Ascending aorta (tissue), 2 donors: ENCODE data around the gene DMD. TPM values are rescaled to one million over a fixed set of nuclear protein-coding genes. Genes with fewer than 3 reads are reported as not detected.

Experiments used
- DNase-seq, 2 donors: peaks; one replicate each; pipeline ENCODE4 v3.0.0-alpha.2; 2019; ENCODE audit warnings: low spot score in 2 of 2
- H3K27ac ChIP-seq, 2 donors: fragments of 200-600 bp; sonication (generic); one replicate each; pipeline ENCODE4 v1.5.1; 2016 to 2017; ENCODE audit warnings: mild to moderate bottlenecking in 1 of 2
- H3K27me3 ChIP-seq: fragments of 200-600 bp; sonication (generic); one replicate; pipeline ENCODE4 v1.5.1; 2017
- H3K36me3 ChIP-seq, 2 donors: fragments of 200-600 bp; sonication (generic); one replicate each; pipeline ENCODE4 v1.5.1; 2016
- H3K4me1 ChIP-seq, 2 donors: fragments of 200-600 bp; sonication (generic); one replicate each; pipeline ENCODE4 v1.5.1; 2016 to 2017; ENCODE audit warnings: mild to moderate bottlenecking in 1 of 2
- H3K4me3 ChIP-seq, 2 donors: fragments of 200-600 bp; sonication (generic); one replicate each; pipeline ENCODE4 v1.5.1; 2016 to 2017; ENCODE audit warnings: mild to moderate bottlenecking in 1 of 2
- H3K9me3 ChIP-seq, 2 donors: fragments of 200-600 bp; sonication (generic); one replicate each; pipeline ENCODE4 v1.5.1; 2016
- CTCF ChIP-seq, 3 experiments: fragments of 200-600 bp in 2 of 3; fragments of 450-650 bp in 1 of 3; sonication (generic) in 2 of 3; IDR thresholded peaks; one replicate each; pipeline ENCODE4 v1.5.1; 2016 to 2019; ENCODE audit warnings: antibody characterized with exemption in 3 of 3, mild to moderate bottlenecking in 1 of 3, moderate library complexity in 1 of 3
- intact Hi-C: fragments of 100-400 bp; cut with DNase I; formaldehyde crosslinking; loops from one replicate; pipeline ENCODE4 v1.15.1; 2023
- total RNA-seq: library from RNA; depleted of rRNA; stranded (reverse); fragments of >200 nt; gene quantifications from one replicate; pipeline ENCODE4 v1.1.0, GENCODE V29; 2016

The DMD gene
- total RNA-seq, 1 donor from 2014 or later: 40.0 TPM

DNA sequence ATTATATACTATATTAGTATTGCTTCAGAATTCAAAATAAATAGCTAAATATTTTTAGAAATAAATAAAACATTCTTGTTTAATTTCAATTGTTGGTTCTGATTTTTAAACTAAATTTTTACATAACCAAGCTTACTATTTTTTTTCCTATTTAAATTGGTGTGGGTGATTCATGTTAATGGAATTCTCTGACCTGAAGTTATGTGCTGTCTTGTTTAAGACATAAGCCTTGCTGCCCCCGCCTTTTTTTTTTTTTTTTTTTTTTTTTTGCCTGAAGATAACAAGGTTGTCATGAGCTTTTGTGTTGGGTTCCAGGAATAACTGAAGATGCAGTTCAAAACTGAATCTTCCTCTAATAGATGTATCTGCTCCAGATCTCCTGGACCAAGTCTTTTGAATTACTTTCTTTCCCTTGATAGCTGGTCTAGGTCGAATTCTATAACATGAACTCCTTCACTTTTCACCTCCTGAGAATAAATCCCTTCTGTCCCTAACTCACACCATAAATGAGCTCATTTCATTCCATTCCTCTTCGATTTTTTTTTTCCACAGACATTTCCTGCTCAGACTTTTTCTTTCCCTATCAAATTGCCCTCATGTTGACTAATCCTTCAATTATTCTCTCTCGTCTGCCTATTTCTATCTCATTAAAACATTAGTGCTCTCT is 1878.1 kb downstream of the DMD start:
- no peak for DNase-seq
- Histone ChIP-seq H3K4me1 (no peaks in the 10 kb centered on the region), H3K4me3 (no peak overlapping the region), H3K27me3 (no peaks in the 10 kb centered on the region), H3K27ac (no peak overlapping the region), H3K36me3 (no peaks in the 10 kb centered on the region), H3K9me3 (no peaks in the 10 kb centered on the region)
- no peak for TF ChIP-seq CTCF (IDR thresholded peaks at IDR 0.05)
- intact Hi-C loops: loop anchor here (10.0 kb wide), 1 partner anchor 108 kb away; no protein-coding TSS in a partner anchor

DNA sequence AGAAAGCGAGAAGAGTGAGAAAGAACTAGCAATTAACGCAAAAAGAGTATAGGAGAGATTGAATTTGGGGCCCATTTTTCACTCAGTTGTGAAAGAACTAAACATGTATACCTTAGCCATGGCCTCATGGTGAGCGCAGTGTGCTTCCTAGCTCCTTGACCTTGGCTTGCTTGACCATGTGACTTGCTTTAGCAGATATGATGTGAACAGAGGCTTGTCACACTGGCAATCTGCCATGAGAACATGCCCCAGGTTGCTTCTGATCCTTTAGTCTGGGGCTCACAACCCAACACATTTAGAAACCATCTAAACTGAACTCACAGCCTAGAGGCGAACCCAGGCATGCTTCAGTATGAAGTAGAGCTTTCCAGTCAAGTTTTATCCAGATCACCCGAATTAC is 1879.4 kb downstream of the DMD start:
- intact Hi-C loops: loop anchor here (10.0 kb wide), 1 partner anchor 107 kb away; no protein-coding TSS in a partner anchor
- no peak for DNase-seq
- H3K9me3 ChIP-seq: no peaks in the 10 kb centered on the region
- no peak overlapping the region for H3K27ac ChIP-seq
- H3K4me3 ChIP-seq: no peak overlapping the region
- no peaks in the 10 kb centered on the region for H3K36me3 ChIP-seq
- H3K27me3 ChIP-seq: no peaks in the 10 kb centered on the region
- no peaks in the 10 kb centered on the region for H3K4me1 ChIP-seq
- no peak for TF ChIP-seq CTCF (IDR thresholded peaks at IDR 0.05)

DNA sequence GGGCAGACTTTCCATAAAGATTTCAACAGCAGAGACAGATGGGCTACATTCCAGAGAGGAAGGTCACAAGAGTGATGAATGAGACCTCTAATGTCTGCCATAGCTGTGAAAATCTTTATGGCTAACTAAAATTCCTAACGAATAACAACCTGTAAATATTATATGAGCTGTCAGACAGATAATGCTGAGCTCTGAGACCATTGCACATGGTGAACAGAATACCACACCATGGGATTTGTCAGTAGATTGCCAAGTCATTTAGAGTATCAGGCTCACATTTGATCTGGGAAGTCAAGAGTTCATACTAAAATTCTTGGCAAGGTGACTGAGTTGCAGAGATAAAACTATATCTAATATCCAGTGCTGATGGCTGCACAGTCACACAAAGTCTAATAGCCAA is 1880.3 kb downstream of the DMD start:
- no peaks in the 10 kb centered on the region for H3K9me3 ChIP-seq
- no peaks in the 10 kb centered on the region for H3K4me1 ChIP-seq
- no peaks in the 10 kb centered on the region for H3K36me3 ChIP-seq
- TF ChIP-seq CTCF (IDR thresholded peaks at IDR 0.05): no peak
- no peaks in the 10 kb centered on the region for H3K27me3 ChIP-seq
- intact Hi-C loops: loop anchor here (10.0 kb wide), 1 partner anchor 106 kb away; no protein-coding TSS in a partner anchor
- DNase-seq: no peak
- H3K4me3 ChIP-seq: no peak overlapping the region
- H3K27ac ChIP-seq: no peak overlapping the region

DNA sequence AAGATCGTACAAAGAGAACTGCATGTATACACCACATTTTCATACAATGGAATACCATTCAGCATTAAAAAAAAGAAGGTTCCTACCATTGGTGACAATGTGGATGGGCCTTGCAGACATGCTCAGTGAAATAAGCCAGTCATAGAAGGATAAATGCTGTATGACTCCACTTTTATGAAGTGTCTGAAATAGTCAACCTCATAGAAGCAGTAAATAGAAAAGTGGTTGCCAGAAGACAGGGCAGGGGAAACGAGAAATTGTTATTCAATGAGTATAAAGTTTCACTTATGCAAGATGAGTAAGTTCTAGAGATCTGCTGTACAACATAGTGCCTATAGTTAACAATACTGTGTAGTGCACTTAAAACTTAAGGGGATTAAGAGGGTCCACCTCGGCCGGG is 1882.1 kb downstream of the DMD start:
- H3K27me3 ChIP-seq: no peaks in the 10 kb centered on the region
- no peak for DNase-seq
- no peaks in the 10 kb centered on the region for H3K4me1 ChIP-seq
- no peak overlapping the region for H3K27ac ChIP-seq
- H3K4me3 ChIP-seq: no peak overlapping the region
- H3K9me3 ChIP-seq: no peaks in the 10 kb centered on the region
- TF ChIP-seq CTCF (IDR thresholded peaks at IDR 0.05): no peak
- intact Hi-C loops: no loop called here
- no peaks in the 10 kb centered on the region for H3K36me3 ChIP-seq

- no peak for TF ChIP-seq CTCF (IDR thresholded peaks at IDR 0.05)
- no peak for DNase-seq
- H3K4me1 ChIP-seq: no peaks in the 10 kb centered on the region
- H3K9me3 ChIP-seq: no peaks in the 10 kb centered on the region
- intact Hi-C loops: no loop called here
- H3K4me3 ChIP-seq: no peak overlapping the region
- H3K27me3 ChIP-seq: no peaks in the 10 kb centered on the region
- no peaks in the 10 kb centered on the region for H3K36me3 ChIP-seq
- no peak overlapping the region for H3K27ac ChIP-seq
Measured at GRCh38 chrX:31323658-31324057, 1887.7 kb downstream of the DMD start.
